CD4-positive, alpha-beta T cell treated with Interferon alpha-2 for 1 hour (primary cell): ENCODE measurements around the gene RPEL1.
"Not testable (repeated sequence)": the region's sequence is repeated elsewhere in the genome, so short reads cannot be mapped to it uniquely, and the experiment has no call there.

Experiments
- DNase-seq, 2 donors: peaks; one replicate each; pipeline ENCODE4 v3.0.0-alpha.2; 2020 to 2022

RPEL1 gene

GRCh38 chr10:103238506-103239252 lies 7.0 kb upstream of the RPEL1 start:
- no peak for DNase-seq

- DNase-seq, result peak; percentile 39 to 77
Observed at GRCh38 chr10:103241262-103242011, 4.2 kb upstream of the RPEL1 start.

DNA sequence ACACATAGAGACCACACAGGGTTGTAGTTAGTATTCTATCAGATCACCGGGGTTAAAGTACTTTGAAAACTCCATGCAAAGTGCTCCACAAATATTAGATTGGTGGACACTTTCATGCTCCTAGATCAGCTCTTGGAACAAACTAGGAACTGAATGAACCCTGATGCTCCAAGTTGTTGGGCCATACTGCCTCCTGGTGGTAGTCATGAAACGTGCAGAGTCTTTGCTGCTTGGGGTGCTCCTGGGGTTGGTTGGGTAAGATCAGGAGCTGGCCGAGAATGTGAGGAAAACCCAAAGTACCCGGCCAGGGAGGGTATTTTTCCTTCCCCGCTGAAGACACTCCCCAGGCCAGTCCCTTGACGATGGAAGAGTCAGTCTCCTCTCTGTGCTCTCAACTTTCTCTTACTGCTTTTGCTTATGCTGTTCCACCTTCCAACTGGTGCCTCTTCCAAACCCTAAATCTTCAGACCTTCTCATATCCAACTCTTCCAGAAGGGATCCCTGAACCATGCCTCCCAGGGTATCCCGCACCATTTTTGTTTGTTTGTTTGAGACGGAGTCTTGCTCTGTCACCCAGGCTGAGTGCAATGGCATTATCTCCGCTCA lies 918 bp upstream of the RPEL1 start:
- DNase-seq, result peak; percentile 68 to 70

- no peak for DNase-seq
Observed at GRCh38 chr10:103246324-103246723, 637 bp downstream of the RPEL1 start.

- DNase-seq, result no peak
Observed at GRCh38 chr10:103254113-103254512, 8.4 kb downstream of the RPEL1 start.

- DNase-seq, result no peak
Observed at GRCh38 chr10:103254538-103255325, 9.0 kb downstream of the RPEL1 start.

GRCh38 chr10:103256613-103257012 lies 10.9 kb downstream of the RPEL1 start:
- no peak for DNase-seq

GRCh38 chr10:103257812-103258211 lies 12.1 kb downstream of the RPEL1 start:
- no peak for DNase-seq

- DNase-seq, result not testable (repeated sequence)
Observed at GRCh38 chr10:103258928-103259327, 13.2 kb downstream of the RPEL1 start.

DNA sequence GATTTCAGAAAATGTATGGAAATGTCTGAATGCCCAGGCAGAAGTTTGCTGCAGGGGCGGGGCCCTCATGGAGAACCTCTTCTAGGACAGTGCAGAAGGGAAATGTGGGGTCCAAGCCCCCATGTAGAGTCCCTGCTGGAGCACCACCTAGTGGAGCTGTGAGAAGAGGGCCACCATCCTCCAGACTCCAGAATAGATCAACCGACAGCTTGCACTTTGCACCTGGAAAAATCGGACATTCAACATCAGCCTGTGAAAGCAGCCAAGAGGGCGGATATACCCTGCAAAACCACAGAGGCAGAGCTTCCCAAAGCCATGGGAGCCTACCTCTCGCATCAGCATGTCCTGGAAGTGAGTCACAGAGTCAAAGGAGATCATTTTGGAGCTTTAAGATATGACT lies 14.3 kb downstream of the RPEL1 start:
- DNase-seq, result no peak

GRCh38 chr10:103262229-103262628 lies 16.5 kb downstream of the RPEL1 start:
- DNase-seq, result no peak

DNA sequence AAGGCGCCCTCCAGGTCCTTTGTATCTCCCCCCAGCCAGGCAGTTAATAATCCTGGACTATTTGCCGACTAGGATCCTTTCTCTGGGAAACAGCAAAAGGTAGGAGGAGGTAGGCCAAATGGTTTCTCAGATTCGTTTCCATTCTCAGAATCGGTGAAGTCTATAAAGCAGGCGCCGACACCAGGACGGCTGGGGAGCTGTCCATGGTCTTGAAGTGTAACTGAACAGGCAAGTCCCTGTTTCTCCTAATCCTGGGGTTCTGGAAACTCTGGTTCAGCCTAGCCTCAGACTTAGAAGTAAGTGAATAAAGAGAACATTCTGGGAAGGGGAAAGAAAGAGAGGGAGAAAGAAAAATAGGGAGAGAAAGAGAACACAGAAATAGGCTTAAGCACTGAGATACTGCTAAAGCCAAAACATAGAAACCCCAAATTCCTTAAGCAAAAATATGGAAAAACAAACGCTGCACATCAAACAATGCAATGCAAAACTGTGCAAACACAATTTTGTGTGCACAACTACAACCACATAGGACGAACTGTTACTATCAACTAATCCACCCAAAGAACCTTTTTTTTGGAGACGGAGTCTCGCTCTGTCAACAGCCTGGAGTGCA lies 20.1 kb downstream of the RPEL1 start:
- DNase-seq, result peak in 1 of 2 donors; percentile 17

DNA sequence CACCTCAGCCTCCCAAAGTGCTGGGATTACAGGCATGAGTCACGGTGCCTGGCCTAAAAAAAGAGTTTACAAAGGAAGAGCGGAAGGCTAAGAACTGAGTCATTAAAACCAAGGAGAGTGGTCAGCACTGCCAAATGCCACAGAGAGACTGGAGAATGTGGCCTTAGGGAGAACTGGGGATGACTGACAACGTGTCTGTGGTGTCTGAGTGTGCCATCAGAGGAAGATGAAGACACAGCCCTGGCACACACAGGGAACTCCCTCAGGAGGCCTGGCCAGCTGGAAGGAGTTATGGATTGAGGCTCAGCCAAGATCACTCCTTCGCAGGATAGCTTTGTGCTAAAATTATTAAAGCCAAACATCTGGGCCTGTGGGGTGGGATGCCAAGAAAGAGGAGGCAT lies 27.4 kb downstream of the RPEL1 start:
- DNase-seq, result no peak

DNA sequence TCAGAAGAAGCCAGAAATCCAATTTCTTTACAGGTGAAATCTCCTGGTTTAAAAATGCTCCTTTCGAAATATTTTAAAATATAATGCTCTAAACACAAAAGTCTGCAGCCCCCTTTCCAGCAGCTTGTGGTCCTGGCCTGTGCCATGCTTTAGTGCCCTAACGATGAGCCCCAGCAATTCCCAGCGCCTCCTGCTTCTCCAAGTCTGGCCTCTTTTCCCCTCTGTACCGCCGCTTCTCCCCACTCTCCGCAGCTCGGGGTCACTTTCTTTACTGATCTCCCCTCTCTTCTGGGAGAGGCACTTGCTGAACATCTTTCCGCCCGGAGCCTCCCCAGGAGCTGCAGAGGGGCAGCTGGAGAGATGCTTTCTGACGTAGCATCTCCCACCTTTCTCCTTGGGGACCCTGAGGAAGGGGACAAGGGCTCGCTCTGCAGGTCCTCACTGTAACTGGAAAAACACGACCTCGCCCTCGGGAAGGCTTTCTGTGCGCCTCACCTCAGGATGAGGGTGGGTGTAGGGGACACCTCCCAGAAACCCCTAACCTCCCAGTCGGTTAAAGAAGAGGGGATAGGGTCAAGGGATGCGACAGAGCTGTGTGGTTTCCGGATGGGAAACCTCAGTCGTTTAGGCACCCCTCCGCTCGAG lies 30.7 kb downstream of the RPEL1 start:
- DNase-seq, result no peak

DNA sequence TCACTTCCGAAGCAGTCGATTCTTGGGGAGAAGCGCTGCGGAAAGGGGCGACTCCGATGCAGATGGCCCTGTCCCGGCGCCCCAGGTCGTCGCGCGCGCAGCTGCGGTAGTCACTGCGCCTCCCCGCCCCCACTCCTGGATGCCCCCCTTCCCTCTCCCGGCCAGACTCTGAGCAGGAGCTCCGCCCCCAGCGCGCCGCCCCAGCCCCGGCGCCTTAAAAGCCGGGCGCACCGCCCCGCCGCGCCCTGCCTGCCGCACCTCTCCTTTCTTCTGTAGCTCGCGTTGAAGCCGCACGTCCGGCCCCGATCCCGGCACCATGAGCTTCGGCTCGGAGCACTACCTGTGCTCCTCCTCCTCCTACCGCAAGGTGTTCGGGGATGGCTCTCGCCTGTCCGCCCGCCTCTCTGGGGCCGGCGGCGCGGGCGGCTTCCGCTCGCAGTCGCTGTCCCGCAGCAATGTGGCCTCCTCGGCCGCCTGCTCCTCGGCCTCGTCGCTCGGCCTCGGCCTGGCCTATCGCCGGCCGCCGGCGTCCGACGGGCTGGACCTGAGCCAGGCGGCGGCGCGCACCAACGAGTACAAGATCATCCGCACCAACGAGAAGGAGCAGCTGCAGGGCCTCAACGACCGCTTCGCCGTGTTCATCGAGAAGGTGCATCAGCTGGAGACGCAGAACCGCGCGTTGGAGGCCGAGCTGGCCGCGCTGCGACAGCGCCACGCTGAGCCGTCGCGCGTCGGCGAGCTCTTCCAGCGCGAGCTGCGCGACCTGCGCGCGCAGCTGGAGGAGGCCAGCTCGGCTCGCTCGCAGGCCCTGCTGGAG lies 31.4 kb downstream of the RPEL1 start, which contains the start of gene INA:
Gene INA (plus strand): TSS at position 243 of the 817 bp plus-strand sequence. CDS start 74 bp downstream, at position 317.
- DNase-seq, result no peak

DNA sequence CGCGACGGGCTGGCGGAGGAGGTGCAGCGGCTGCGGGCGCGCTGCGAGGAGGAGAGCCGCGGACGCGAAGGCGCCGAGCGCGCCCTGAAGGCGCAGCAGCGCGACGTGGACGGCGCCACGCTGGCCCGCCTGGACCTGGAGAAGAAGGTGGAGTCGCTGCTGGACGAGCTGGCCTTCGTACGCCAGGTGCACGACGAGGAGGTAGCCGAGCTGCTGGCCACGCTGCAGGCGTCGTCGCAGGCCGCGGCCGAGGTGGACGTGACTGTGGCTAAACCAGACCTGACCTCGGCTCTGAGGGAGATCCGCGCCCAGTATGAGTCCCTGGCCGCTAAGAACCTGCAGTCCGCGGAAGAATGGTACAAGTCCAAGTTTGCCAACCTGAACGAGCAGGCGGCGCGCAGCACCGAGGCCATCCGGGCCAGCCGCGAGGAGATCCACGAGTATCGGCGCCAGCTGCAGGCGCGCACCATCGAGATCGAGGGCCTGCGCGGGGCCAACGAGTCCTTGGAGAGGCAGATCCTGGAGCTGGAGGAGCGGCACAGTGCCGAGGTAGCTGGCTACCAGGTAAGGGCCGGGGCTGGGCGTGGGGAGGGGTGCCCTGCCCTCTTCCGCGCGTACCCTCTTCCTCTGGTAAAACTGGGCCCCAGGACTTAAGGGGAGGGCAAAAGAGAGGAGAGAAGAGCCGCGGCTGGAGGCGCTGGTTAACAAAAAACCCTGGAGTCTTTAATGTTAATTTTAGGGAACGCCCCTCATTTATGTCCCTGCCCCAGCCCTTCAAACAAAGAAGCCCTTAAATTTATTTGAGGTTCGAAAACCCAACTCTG lies 32.2 kb downstream of the RPEL1 start:
- no peak for DNase-seq

GRCh38 chr10:103278537-103278823 lies 32.8 kb downstream of the RPEL1 start:
- no peak for DNase-seq

GRCh38 chr10:103278862-103279298 lies 33.2 kb downstream of the RPEL1 start:
- DNase-seq, result peak in 1 of 2 donors; percentile 27

DNA sequence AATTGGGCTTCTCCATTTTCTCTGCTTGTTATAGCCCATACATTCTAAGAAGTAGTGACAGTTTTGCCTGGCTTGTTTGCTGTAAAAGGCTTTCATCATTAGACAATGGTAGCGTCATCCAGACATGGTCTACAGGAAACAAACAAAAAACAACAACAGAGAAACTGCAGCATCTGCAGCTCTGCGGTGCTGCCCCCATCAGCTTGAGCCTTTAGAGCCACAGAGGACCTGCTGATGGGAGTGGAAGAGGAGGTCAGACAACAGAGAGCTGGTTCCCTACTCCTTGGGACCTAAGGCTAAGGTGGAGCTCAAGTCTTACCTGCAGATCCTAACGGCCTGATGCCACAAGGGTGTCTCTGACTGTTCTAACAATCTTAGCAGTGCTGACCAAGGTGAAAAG lies 34.3 kb downstream of the RPEL1 start:
- DNase-seq, result no peak

- no peak for DNase-seq
Observed at GRCh38 chr10:103280506-103280905, 34.8 kb downstream of the RPEL1 start.
